ENCODE data around the gene CNTNAP3.
"Not testable (repeated sequence)": the region's sequence is repeated elsewhere in the genome, so short reads cannot be mapped to it uniquely, and the experiment has no call there.

CNTNAP3 gene

GRCh38 chr9:39062966-39063365 lies 225.0 kb downstream of the CNTNAP3 start:
- DNase-seq = not testable (repeated sequence)

GRCh38 chr9:39054453-39054852 lies 233.5 kb downstream of the CNTNAP3 start:
- DNase-seq = not testable (repeated sequence)

- DNase-seq = not testable (repeated sequence)
Observed at GRCh38 chr9:39046833-39047232, 241.1 kb downstream of the CNTNAP3 start.

GRCh38 chr9:39042352-39042803 lies 245.6 kb downstream of the CNTNAP3 start:
- DNase-seq = not testable (repeated sequence)

GRCh38 chr9:39041774-39042173 lies 246.2 kb downstream of the CNTNAP3 start:
- DNase-seq = not testable (repeated sequence)

- DNase-seq = not testable (repeated sequence)
Observed at GRCh38 chr9:39039148-39039547, 248.8 kb downstream of the CNTNAP3 start.

- not testable (repeated sequence) for DNase-seq
Observed at GRCh38 chr9:39038221-39038620, 249.7 kb downstream of the CNTNAP3 start.

GRCh38 chr9:39033849-39034248 lies 254.1 kb downstream of the CNTNAP3 start:
- DNase-seq = not testable (repeated sequence)

- peak; percentile 28 for DNase-seq
Observed at GRCh38 chr9:39030204-39031019, 257.6 kb downstream of the CNTNAP3 start.

GRCh38 chr9:39028855-39029254 lies 259.1 kb downstream of the CNTNAP3 start:
- not testable (repeated sequence) for DNase-seq

GRCh38 chr9:39028168-39028567 lies 259.8 kb downstream of the CNTNAP3 start:
- DNase-seq = not testable (repeated sequence)

GRCh38 chr9:39025911-39026588 lies 261.9 kb downstream of the CNTNAP3 start:
- not testable (repeated sequence) for DNase-seq
